GM23248 (cell line): Measurements from ENCODE around the gene ATP2B2. TPM values are rescaled to one million over a fixed set of nuclear protein-coding genes. Genes with fewer than 3 reads are reported as not detected.
A peak's percentile ranks its signal among the peaks of the same experiment; 100 is the strongest.

Source experiments
- DNase-seq: peaks from one replicate; pipeline ENCODE4 v3.0.0-alpha.2; 2015
- H2AFZ ChIP-seq: fragments of 200-600 bp; sonication (generic); 2 replicates; pipeline ENCODE4 v1.6.1; 2016; ENCODE audit warnings: antibody characterized with exemption
- H3F3A ChIP-seq: fragments of 200-600 bp; sonication (generic); 2 replicates; pipeline ENCODE4 v1.6.1; 2016; ENCODE audit warnings: mild to moderate bottlenecking, antibody characterized with exemption, mixed run types; ENCODE audit not compliant: insufficient read depth
- H3K27ac ChIP-seq: fragments of 200-600 bp; sonication (generic); 2 replicates; pipeline ENCODE4 v1.5.1; 2016; ENCODE audit warnings: mild to moderate bottlenecking
- H3K27me3 ChIP-seq: fragments of 200-600 bp; sonication (generic); replicated peaks from 2 replicates; pipeline ENCODE4 v1.6.1; 2016; ENCODE audit warnings: mild to moderate bottlenecking; ENCODE audit not compliant: insufficient read depth
- H3K36me3 ChIP-seq: fragments of 200-600 bp; sonication (generic); 2 replicates; pipeline ENCODE4 v1.6.1; 2016; ENCODE audit warnings: low read depth, mild to moderate bottlenecking
- H3K4me1 ChIP-seq: fragments of 200-600 bp; sonication (generic); 2 replicates; pipeline ENCODE4 v1.6.1; 2016; ENCODE audit warnings: mild to moderate bottlenecking; ENCODE audit not compliant: insufficient read depth
- H3K4me2 ChIP-seq: fragments of 200-600 bp; sonication (generic); one replicate; pipeline ENCODE4 v1.6.1; 2016; ENCODE audit warnings: mild to moderate bottlenecking; ENCODE audit not compliant: unreplicated experiment
- H3K4me3 ChIP-seq: fragments of 200-600 bp; sonication (generic); 2 replicates; pipeline ENCODE4 v1.5.1; 2016; ENCODE audit warnings: mild to moderate bottlenecking
- H3K79me2 ChIP-seq: fragments of 200-600 bp; sonication (generic); 2 replicates; pipeline ENCODE4 v1.6.1; 2016; ENCODE audit warnings: mild to moderate bottlenecking; ENCODE audit not compliant: insufficient read depth
- H3K9ac ChIP-seq: fragments of 200-600 bp; sonication (generic); 2 replicates; pipeline ENCODE4 v1.6.1; 2016; ENCODE audit warnings: mild to moderate bottlenecking
- H3K9me2 ChIP-seq: fragments of 200-600 bp; sonication (generic); 2 replicates; pipeline ENCODE4 v1.6.1; 2016; ENCODE audit warnings: mixed run types, mild to moderate bottlenecking, moderate library complexity; ENCODE audit not compliant: insufficient read depth
- H3K9me3 ChIP-seq: fragments of 200-600 bp; sonication (generic); one replicate; pipeline ENCODE4 v1.6.1; 2017; ENCODE audit warnings: low read depth
- H4K20me1 ChIP-seq: fragments of 200-600 bp; sonication (generic); 2 replicates; pipeline ENCODE4 v1.6.0; 2016; ENCODE audit not compliant: insufficient read depth
- EZH2 ChIP-seq: fragments of 200-600 bp; sonication (generic); IDR thresholded peaks from 2 replicates; pipeline ENCODE4 v1.6.1; 2018; ENCODE audit warnings: antibody characterized with exemption, mild to moderate bottlenecking; ENCODE audit not compliant: insufficient read depth, poor library complexity, severe bottlenecking
- EZH2phosphoT487 ChIP-seq: fragments of 200-600 bp; sonication (generic); IDR thresholded peaks from 2 replicates; pipeline ENCODE4 v1.6.1; 2018; ENCODE audit warnings: antibody characterized with exemption, moderate library complexity, mild to moderate bottlenecking, low read depth; ENCODE audit not compliant: insufficient read depth
- WGBS, 2 experiments: methylation state at CpG; one replicate each; pipeline ENCODE4 v1.1.6; 2015 to 2017; ENCODE audit warnings: low lambda C conversion rate in 2 of 2, low coverage in 1 of 2; ENCODE audit errors: missing lambda C conversion rate in 2 of 2; 5-methylcytosine and 5-hydroxymethylcytosine counted together
- in situ Hi-C: fragments of 300-500 bp; cut with MboI; formaldehyde crosslinking; loops from 2 replicates; pipeline ENCODE4 v1.15.0; 2020
- polyA plus RNA-seq: library from polyadenylated mRNA; unstranded; fragments of >200 nt; fragmentation: Nextera tagmentation; extraction: Ambion mirVana; gene quantifications from 2 replicates; pipeline ENCODE4 v1.2.1, GENCODE V29; 2016
- total RNA-seq: library from RNA; depleted of rRNA; stranded (reverse); fragments of >200 nt; shearing (Covaris generic); gene quantifications from 2 replicates; pipeline ENCODE4 v1.2.3, GENCODE V29; 2014

Gene ATP2B2
- total and polyA plus RNA-seq, 2 experiments from 2014 or later = not detected

- Histone ChIP-seq H3K27me3 (0 out of 2 replicates have a peak, but pooled peaks cover 3% of the 10 kb centered on the region), H3K36me3 (no peaks in the 10 kb centered on the region), H3K4me3 (no peak overlapping the region), H3F3A (no peaks in the 10 kb centered on the region), H3K9me3 (no peaks in the 10 kb centered on the region), H3K79me2 (no peaks in the 10 kb centered on the region), H3K4me1 (no peaks in the 10 kb centered on the region), H4K20me1 (no peaks in the 10 kb centered on the region), H2AFZ (no peak overlapping the region), H3K9ac (no peak overlapping the region), H3K9me2 (no peaks in the 10 kb centered on the region), H3K4me2 (no peak overlapping the region), H3K27ac (no peak overlapping the region)
- TF ChIP-seq EZH2phosphoT487 (no peak), EZH2 (no peak)
- no peak for DNase-seq
- 80 to 84% methylated on average over 13 to 15 of the region's 15 CpGs for WGBS, 2 experiments
- in situ Hi-C loops = loop anchor here (10.0 kb wide), 1 partner anchor 399 kb away; no protein-coding TSS in a partner anchor
These were observed 159.5 kb downstream of the ATP2B2 start for GRCh38 chr3:10345911-10346310.

- TF ChIP-seq EZH2phosphoT487 = no peak
- no peak for TF ChIP-seq EZH2
- no peak overlapping the region for H3K4me2 ChIP-seq
- H3K4me1 ChIP-seq = no peaks in the 10 kb centered on the region
- 0 out of 2 replicates have a peak, but pooled peaks cover 6% of the 10 kb centered on the region for H3K27me3 ChIP-seq
- H2AFZ ChIP-seq = no peak overlapping the region
- no peaks in the 10 kb centered on the region for H3F3A ChIP-seq
- H3K4me3 ChIP-seq = no peak overlapping the region
- no peaks in the 10 kb centered on the region for H3K9me3 ChIP-seq
- H3K27ac ChIP-seq = no peak overlapping the region
- DNase-seq = no peak
- H3K79me2 ChIP-seq = no peaks in the 10 kb centered on the region
- no peaks in the 10 kb centered on the region for H3K36me3 ChIP-seq
- no peak overlapping the region for H3K9ac ChIP-seq
- 49 to 58% methylated on average over 19 of the region's 19 CpGs for WGBS, 2 experiments
- H3K9me2 ChIP-seq = no peaks in the 10 kb centered on the region
- in situ Hi-C loops = loop anchor here (10.0 kb wide), 1 partner anchor 400 kb away; no protein-coding TSS in a partner anchor
- H4K20me1 ChIP-seq = no peaks in the 10 kb centered on the region
These were observed 160.3 kb downstream of the ATP2B2 start for GRCh38 chr3:10344944-10345575.

- Histone ChIP-seq H3K27ac (no peak overlapping the region), H3K36me3 (no peaks in the 10 kb centered on the region), H4K20me1 (no peaks in the 10 kb centered on the region), H3F3A (no peaks in the 10 kb centered on the region), H3K4me2 (no peak overlapping the region), H3K27me3 (peaks cover 11% of the 10 kb centered on the region; the same call in 1 of the 2 replicates), H3K79me2 (no peaks in the 10 kb centered on the region), H3K9me2 (no peaks in the 10 kb centered on the region), H3K9ac (no peak overlapping the region), H3K4me3 (no peak overlapping the region), H2AFZ (no peak overlapping the region), H3K9me3 (no peaks in the 10 kb centered on the region), H3K4me1 (no peaks in the 10 kb centered on the region)
- DNase-seq = peak; percentile 49
- WGBS, 2 experiments = 26 to 31% methylated on average over 8 to 9 of the region's 9 CpGs
- TF ChIP-seq EZH2 (no peak), EZH2phosphoT487 (no peak)
- in situ Hi-C loops = loop anchor here (10.0 kb wide), 1 partner anchor 400 kb away; no protein-coding TSS in a partner anchor
These were observed 161.0 kb downstream of the ATP2B2 start for GRCh38 chr3:10344147-10344943.

- DNase-seq = no peak
These were observed 161.9 kb downstream of the ATP2B2 start for GRCh38 chr3:10343526-10343925.

More at GRCh38 chr3:10343526-10343925, 161.9 kb downstream of the ATP2B2 start:
- Histone ChIP-seq H3K4me3 (no peak overlapping the region), H3K27ac (no peak overlapping the region), H3K79me2 (no peaks in the 10 kb centered on the region), H4K20me1 (no peaks in the 10 kb centered on the region), H3F3A (no peaks in the 10 kb centered on the region), H3K9me3 (no peaks in the 10 kb centered on the region), H3K9ac (no peak overlapping the region), H3K27me3 (peaks cover 11% of the 10 kb centered on the region; the same call in 1 of the 2 replicates), H3K36me3 (no peaks in the 10 kb centered on the region), H3K9me2 (no peaks in the 10 kb centered on the region), H3K4me2 (no peak overlapping the region), H3K4me1 (no peaks in the 10 kb centered on the region), H2AFZ (no peak overlapping the region)
- WGBS, 2 experiments = 25 to 30% methylated on average over 11 of the region's 11 CpGs
- in situ Hi-C loops = loop anchor here (10.0 kb wide), 1 partner anchor 401 kb away; no protein-coding TSS in a partner anchor
- no peak for TF ChIP-seq EZH2phosphoT487
- TF ChIP-seq EZH2 = no peak
